Stimulated activated CD8-positive, alpha-beta memory T cell treated with anti-CD3 and anti-CD28 coated beads, Interleukin-7, amount 100 ng/mL, for 24 hours (primary cell): ENCODE results near the gene MICU1.
"Not testable (repeated sequence)": the region's sequence is repeated elsewhere in the genome, so short reads cannot be mapped to it uniquely, and the experiment has no call there.

Experiments used
- DNase-seq: peaks from one replicate; pipeline ENCODE4 v3.0.0-alpha.2; 2020; ENCODE audit warnings: low read depth

MICU1 gene

DNA sequence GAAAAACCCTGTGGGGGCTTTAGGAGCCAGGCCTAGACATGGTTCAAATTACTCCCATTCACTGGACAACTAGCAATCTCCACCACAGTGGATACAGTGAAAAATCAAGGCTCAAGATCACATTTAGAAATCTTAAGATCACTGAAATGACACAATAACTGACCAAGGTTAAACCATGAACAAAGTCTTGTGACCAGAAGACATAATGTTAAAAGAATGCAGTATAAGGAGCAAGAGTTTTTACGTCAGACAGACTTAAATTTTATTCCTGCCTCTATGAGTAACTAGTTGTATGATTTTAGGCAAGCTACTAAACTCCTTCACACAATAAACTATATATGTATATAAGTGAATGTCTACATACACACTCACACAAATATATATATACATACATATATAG lies 68.5 kb downstream of the MICU1 start:
- no peak for DNase-seq

GRCh38 chr10:72552857-72553256 lies 73.0 kb downstream of the MICU1 start:
- DNase-seq: no peak

- DNase-seq: no peak
Measured at GRCh38 chr10:72550239-72550638, 75.6 kb downstream of the MICU1 start.

DNA sequence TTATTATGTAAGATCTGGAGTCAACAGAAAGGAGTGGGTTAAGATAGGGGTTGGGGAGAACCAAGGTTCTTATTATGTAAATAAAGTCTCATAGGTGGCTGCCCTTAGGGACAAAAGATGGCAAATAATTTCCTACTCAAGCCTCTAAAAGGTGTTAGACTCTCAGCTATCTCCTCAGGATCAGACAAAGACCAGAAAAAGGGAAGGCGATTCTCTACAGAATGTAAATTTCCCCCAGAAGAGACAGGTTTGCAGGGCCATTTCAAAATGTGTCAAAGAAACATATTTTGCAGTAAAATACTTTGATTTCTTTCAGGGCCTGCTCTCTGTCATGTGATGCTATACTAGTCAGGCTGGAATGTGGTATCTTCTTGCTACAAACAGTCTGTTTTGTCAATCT lies 80.3 kb downstream of the MICU1 start:
- DNase-seq: no peak

DNA sequence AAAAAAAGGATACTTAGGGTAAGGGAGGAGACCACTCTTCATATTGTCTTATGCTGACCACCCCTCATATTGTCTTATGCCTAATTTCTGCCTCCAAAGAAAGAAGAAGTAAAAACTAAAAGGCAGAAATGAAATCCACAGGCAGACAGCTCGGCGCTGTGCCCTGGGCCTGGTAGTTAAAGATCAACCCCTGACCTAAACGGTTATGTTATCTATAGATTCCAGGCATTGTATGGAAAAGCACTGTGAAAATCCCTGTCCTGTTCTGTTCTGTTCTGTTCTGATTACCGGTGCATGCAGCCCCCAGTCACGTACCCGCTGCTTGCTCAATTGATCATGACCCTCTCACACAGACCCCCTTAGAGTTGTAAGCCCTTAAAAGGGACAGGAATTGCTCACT lies 82.0 kb downstream of the MICU1 start:
- not testable (repeated sequence) for DNase-seq

DNA sequence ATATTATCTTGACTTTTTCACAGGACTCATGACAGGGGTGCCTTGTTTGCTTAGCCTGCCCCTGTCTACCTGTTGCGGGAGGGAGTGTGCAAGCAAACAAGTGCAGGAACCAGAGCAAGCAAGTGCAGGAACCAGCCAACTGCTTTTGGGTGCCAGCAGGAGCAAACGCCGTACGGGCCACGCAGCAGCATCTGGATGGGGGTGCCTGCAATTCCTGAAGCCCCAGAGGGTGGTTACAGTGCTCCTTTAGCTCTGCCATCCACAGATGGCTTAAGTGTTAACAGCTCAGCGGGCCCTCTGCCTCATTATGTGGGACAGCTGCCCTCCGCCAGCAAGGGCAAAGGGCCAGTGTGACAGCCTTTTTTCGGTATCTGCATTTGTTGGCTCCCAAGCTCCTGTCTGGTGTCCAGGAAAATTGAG lies 83.5 kb downstream of the MICU1 start:
- no peak for DNase-seq

DNA sequence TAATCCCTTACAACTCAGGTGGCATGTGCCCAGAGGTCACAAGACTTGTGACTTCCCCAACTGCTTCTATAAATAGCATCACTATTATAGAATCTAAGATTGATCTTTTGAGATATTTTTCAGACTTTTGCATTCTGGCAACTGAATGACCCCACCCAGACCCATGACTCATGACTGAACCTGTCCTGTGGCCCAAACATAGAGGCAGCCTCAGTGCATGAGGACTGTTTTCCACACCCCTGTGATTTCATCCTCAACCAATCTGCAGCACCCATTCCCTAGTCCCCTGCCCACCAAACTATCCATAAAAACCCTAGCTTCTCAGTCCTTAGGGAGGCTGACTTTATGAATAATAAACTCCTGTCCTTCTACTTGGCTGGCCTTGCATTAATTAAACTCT lies 84.5 kb downstream of the MICU1 start:
- DNase-seq: no peak

DNA sequence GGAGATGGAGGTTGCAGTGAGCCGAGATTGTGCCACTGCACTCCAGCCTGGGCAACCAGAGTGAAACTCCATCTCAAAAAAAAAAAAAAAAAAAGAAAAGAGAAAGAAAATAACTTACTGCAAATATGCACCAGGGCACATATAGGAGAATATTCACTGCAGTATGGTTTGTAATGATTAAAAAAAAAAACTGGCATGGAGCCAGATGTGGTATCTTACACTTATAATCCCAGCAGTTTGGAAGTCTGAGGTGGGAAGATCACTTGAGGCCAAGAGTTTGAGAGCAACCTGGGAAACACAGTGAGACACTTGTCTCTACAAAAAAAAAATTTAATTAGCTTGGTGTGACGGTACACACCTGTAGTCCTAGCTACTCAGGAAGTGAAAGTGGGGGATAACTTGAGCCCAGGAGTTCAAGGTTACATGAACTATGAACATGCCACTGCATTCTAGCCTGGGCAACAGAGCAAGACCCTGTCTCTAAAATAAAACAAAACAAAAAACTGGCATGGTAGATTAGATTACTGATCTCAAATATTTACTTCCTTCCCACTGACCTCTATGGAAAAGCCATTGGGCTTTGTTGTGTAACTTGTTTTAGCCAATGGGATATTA lies 85.6 kb downstream of the MICU1 start:
- no peak for DNase-seq

DNA sequence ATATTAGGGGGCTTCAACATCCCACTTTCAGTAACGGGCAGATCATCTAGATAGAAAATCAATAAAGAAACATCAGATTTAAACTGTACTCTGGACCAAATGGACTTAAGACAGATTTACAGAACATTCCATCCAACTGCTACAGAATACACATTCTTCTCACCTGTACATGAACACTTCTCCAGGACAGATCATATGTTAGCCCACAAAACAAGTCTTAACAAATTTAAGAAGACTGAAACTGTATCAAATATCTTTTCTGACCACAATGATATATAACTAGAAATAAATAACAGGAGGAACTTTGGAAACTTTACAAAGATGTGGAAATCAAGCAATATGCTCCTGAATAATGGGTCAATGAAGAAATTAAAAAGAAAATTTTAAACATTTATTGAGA lies 86.7 kb downstream of the MICU1 start:
- no peak for DNase-seq

DNA sequence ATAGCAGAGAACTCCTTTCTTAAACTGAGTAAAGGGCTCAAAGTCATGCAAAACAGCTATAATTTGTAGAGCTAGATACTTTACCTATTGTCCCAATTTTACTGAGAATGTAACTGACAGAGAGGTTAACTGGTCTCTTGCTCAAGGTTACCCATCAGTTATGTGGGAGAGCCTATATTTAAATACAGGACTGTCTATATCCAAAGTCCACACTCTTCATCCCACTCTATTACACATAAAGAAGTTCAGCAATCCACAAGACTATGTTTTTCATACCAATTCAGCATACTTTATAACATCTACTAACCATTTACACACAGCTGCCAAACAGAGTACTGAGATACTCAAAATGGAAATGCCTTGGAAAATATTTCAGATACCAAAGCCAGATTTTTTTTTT lies 100.2 kb downstream of the MICU1 start:
- DNase-seq: no peak

- no peak for DNase-seq
Measured at GRCh38 chr10:72525277-72525676, 100.6 kb downstream of the MICU1 start.

- DNase-seq: no peak
Measured at GRCh38 chr10:72524489-72524888, 101.4 kb downstream of the MICU1 start.

- no peak for DNase-seq
Measured at GRCh38 chr10:72523932-72524396, 101.9 kb downstream of the MICU1 start.

DNA sequence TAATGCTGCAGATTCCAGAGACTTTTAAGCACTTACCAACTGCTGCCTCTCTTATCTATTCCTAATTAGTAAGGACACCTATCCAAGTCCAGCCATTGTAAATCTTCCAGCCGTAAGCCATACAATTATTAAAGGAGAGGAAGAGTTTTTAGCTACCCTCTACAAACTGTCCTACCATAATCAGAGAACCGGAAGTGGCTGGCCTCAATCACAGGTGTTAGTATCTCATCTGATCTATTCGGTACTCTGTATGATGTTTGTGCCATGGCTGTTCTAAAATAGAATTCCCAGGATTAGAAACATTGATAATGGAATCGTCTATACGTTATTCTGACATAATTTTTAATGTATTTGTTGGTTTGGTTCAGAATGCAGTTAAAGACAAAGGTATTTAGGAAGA lies 102.8 kb downstream of the MICU1 start:
- DNase-seq: no peak

DNA sequence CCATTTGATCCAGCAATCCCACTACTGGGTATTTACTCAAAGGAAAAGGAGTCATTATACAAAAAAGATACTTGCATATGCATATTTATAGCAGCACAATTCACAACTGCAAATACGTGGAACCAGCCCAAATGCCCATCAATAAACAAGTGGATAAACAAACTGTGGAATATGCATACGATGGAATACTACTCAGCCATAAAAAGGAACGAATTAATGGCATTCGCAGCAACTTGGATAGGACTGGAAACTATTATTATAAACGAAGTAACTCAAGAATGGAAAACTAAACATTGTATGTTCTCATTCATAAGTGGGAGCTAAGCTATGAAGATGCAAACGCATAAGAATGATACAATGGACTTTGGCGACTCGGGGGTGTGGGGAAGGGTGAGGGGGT lies 108.6 kb downstream of the MICU1 start:
- no peak for DNase-seq

GRCh38 chr10:72515455-72515854 lies 110.4 kb downstream of the MICU1 start:
- DNase-seq: no peak

- DNase-seq: no peak
Measured at GRCh38 chr10:72513910-72514309, 112.0 kb downstream of the MICU1 start.

DNA sequence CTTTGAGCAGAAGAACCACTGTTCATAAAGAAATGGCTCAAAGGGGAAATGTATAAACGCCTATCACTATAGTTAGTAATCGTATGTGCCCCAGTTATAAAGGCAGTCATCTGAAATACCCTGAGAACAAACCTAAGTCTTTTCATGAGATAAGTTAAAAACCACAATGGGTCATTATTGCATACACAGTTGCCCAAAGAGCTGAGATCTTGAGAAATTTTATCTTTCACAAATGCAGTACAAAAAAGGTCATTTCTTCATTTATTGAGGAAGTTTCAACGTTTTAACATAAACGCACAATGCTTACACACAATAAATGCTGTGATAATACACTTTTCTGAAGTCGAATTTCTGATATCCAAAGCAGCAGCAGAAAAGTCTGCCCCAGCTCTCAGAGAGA lies 114.4 kb downstream of the MICU1 start:
- DNase-seq: no peak

GRCh38 chr10:72509941-72510340 lies 115.9 kb downstream of the MICU1 start:
- DNase-seq: no peak

DNA sequence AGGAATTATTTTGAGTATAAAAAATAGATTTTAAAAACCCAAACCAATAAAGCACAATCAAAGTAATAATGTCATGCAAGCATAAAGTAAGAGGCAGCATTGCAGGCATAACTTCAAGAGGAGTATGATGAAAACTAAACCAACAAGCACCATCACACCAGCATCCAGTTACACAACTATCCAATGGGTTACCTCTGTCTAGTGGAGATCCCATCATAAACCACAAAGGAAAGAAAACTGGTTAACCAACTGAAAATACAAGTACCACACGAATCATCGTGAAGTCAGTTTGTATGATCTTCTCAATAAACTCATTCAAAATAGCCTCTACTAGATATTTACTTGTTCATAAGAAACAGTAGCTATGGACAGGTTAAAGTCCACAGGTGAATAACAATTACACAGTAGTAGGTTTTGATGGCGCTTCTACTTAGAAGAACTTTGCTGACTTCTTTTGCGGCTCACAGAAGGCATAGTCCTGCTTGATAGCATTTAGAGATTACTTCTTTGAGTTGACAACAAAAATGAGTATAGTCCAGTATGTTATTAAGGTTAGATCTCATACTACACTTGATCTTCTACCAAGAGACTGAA lies 116.6 kb downstream of the MICU1 start:
- no peak for DNase-seq

GRCh38 chr10:72508033-72508432 lies 117.8 kb downstream of the MICU1 start:
- DNase-seq: no peak

- no peak for DNase-seq
Measured at GRCh38 chr10:72506474-72506873, 119.4 kb downstream of the MICU1 start.

DNA sequence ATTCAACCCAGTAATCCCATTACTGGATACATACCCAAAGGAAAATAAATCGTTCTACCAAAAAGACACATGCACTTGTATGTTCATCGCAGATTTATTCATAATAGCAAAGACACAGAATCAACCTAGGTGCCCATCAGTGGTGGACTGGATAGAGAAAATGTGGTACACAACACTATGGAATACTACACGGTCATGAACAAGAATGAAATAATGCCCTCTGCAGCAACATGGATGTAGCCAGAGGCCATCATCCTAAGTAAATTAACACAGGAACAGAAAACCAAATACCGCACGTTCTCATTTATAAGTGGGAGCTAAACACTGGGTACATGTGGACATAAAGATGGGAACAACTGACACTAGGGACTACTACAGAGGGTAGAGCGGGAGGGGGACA lies 120.4 kb downstream of the MICU1 start:
- DNase-seq: no peak
